GM23338 (cell line): ENCODE results near the gene DOCK10. TPM values are rescaled to one million over a fixed set of nuclear protein-coding genes. Genes with fewer than 3 reads are reported as not detected.

Experiments
- ATAC-seq: fragments of 200-7000 bp; cut with Tn5 transposase; 3 replicates; pipeline ENCODE4 v1.9.1; 2020
- DNase-seq: peaks from one replicate; pipeline ENCODE4 v3.0.0-alpha.2; 2015; ENCODE audit warnings: low spot score
- H2AFZ ChIP-seq: fragments of 200-600 bp; sonication (generic); 2 replicates; pipeline ENCODE4 v1.8.0; 2016; ENCODE audit warnings: antibody characterized with exemption, mild to moderate bottlenecking, moderate library complexity
- H3F3A ChIP-seq: fragments of 200-600 bp; sonication (generic); replicated peaks from 2 replicates; pipeline ENCODE4 v1.8.0; 2017; ENCODE audit warnings: antibody characterized with exemption, mixed run types, low read depth
- H3K27ac ChIP-seq: fragments of 200-600 bp; sonication (generic); 2 replicates; pipeline ENCODE4 v1.6.1; 2016; ENCODE audit warnings: low read depth
- H3K27me3 ChIP-seq: fragments of 200-600 bp; sonication (generic); 2 replicates; pipeline ENCODE4 v1.8.0; 2016; ENCODE audit warnings: mild to moderate bottlenecking, mixed run types, moderate library complexity; ENCODE audit not compliant: insufficient read depth
- H3K36me3 ChIP-seq: fragments of 200-600 bp; sonication (generic); 2 replicates; pipeline ENCODE4 v1.8.0; 2016; ENCODE audit warnings: mild to moderate bottlenecking; ENCODE audit not compliant: insufficient read depth
- H3K4me1 ChIP-seq: fragments of 200-600 bp; sonication (generic); 2 replicates; pipeline ENCODE4 v1.8.0; 2016; ENCODE audit warnings: mild to moderate bottlenecking, moderate library complexity; ENCODE audit not compliant: insufficient read depth
- H3K4me2 ChIP-seq: fragments of 200-600 bp; sonication (generic); 2 replicates; pipeline ENCODE4 v1.7.1; 2017; ENCODE audit warnings: mixed run types
- H3K4me3 ChIP-seq: fragments of 200-600 bp; sonication (generic); 2 replicates; pipeline ENCODE4 v1.6.1; 2016; ENCODE audit warnings: mixed run types
- H3K79me2 ChIP-seq: fragments of 200-600 bp; sonication (generic); replicated peaks from 2 replicates; pipeline ENCODE4 v1.8.0; 2017; ENCODE audit warnings: mild to moderate bottlenecking; ENCODE audit not compliant: insufficient read depth
- H3K9me2 ChIP-seq: fragments of 200-600 bp; sonication (generic); 2 replicates; pipeline ENCODE4 v1.8.0; 2017; ENCODE audit not compliant: insufficient read depth
- H4K20me1 ChIP-seq: fragments of 200-600 bp; sonication (generic); replicated peaks from 2 replicates; pipeline ENCODE4 v1.8.0; 2017; ENCODE audit warnings: mild to moderate bottlenecking; ENCODE audit not compliant: insufficient read depth
- H3K27ac Mint-ChIP-seq: 2 replicates; pipeline ENCODE4 v1.8.0; 2020; ENCODE audit warnings: inconsistent platforms, mild to moderate bottlenecking, moderate library complexity, mixed read lengths
- H3K27me3 Mint-ChIP-seq: 3 replicates; pipeline ENCODE4 v1.8.0; 2022; ENCODE audit warnings: low read depth, mild to moderate bottlenecking, moderate library complexity, mixed read lengths, inconsistent platforms; ENCODE audit not compliant: insufficient read depth, poor library complexity
- H3K36me3 Mint-ChIP-seq: 3 replicates; pipeline ENCODE4 v1.8.0; 2021; ENCODE audit warnings: low read depth, mild to moderate bottlenecking, inconsistent platforms, moderate library complexity, mixed read lengths
- H3K4me1 Mint-ChIP-seq: 3 replicates; pipeline ENCODE4 v1.8.0; 2020; ENCODE audit warnings: mild to moderate bottlenecking, inconsistent platforms, mixed read lengths
- H3K4me3 Mint-ChIP-seq: 3 replicates; pipeline ENCODE4 v1.8.0; 2021; ENCODE audit warnings: moderate library complexity, mild to moderate bottlenecking, inconsistent platforms, mixed read lengths
- H3K9me3 Mint-ChIP-seq: 3 replicates; pipeline ENCODE4 v1.8.0; 2020; ENCODE audit warnings: moderate library complexity, mild to moderate bottlenecking, inconsistent platforms, mixed read lengths
- EZH2phosphoT487 ChIP-seq: fragments of 200-600 bp; sonication (generic); IDR thresholded peaks from one replicate; pipeline ENCODE4 v1.8.1; 2018; ENCODE audit warnings: antibody characterized with exemption; ENCODE audit not compliant: unreplicated experiment
- JUNB ChIP-seq: IDR thresholded peaks from one replicate; pipeline ENCODE4 v1.6.1; 2016; ENCODE audit warnings: antibody characterized with exemption; ENCODE audit not compliant: unreplicated experiment
- NANOG ChIP-seq: IDR thresholded peaks from 2 replicates; pipeline ENCODE4 v1.6.1; 2016; ENCODE audit warnings: antibody characterized with exemption, borderline replicate concordance
- polyA plus RNA-seq: library from polyadenylated mRNA; unstranded; fragments of >200 nt; fragmentation: Nextera tagmentation; extraction: Ambion mirVana; gene quantifications from 2 replicates; pipeline ENCODE4 v1.2.1, GENCODE V29; 2016
- total RNA-seq: library from RNA; depleted of rRNA; stranded (reverse); fragments of >200 nt; shearing (Covaris generic); gene quantifications from 2 replicates; pipeline ENCODE4 v1.2.3, GENCODE V29; 2014
- TF ChIP-seq, protein P1 (sequence below): fragments of 250-450 bp; sonication (Bioruptor Pico); IDR thresholded peaks from 2 replicates; pipeline ENCODE4 v1.5.0; 2020; ENCODE audit warnings: mild to moderate bottlenecking, moderate library complexity

DOCK10 gene
- total and polyA plus RNA-seq, 2 experiments from 2014 or later, result 1.0 to 1.7 TPM

- no peak for ATAC-seq
These were observed 194.9 kb downstream of the DOCK10 start for GRCh38 chr2:224847381-224847780.

DNA sequence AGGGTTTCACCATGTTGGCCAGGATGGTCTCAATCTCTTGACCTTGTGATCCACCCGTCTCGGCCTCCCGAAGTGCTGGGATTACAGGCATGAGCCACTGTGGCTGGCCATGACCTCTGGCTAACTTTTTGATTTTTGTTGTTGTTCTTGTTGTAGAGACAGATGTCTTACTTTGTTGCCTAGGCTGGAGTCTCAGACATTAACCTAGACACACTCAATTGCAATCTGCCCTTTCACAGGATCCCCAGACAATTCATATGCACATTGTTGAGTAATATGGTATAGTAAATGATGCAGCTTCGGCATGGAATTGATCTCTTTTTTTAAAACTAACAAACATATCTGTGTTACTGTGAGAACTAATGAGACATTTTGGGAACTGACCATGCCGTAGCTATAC, 195.6 kb downstream of the DOCK10 start:
- no peaks in the 10 kb centered on the region for H3K36me3 ChIP-seq
- ATAC-seq (no peak), DNase-seq (no peak)
- H3F3A ChIP-seq, result no peaks in the 10 kb centered on the region
- H2AFZ ChIP-seq, result no peak overlapping the region
- no peaks in the 10 kb centered on the region for H3K9me2 ChIP-seq
- Mint-ChIP-seq H3K36me3 (no peaks in the 10 kb centered on the region), H3K9me3 (no peaks in the 10 kb centered on the region), H3K4me1 (no peaks in the 10 kb centered on the region), H3K4me3 (no peak overlapping the region), H3K27ac (no peak overlapping the region), H3K27me3 (peaks cover 2% of the 10 kb centered on the region)
- H3K79me2 ChIP-seq, result no peaks in the 10 kb centered on the region
- no peak overlapping the region for H3K27ac ChIP-seq
- H4K20me1 ChIP-seq, result no peaks in the 10 kb centered on the region
- no peak overlapping the region for H3K4me2 ChIP-seq
- H3K4me1 ChIP-seq, result no peaks in the 10 kb centered on the region
- H3K4me3 ChIP-seq, result no peak overlapping the region
- H3K27me3 ChIP-seq, result no peaks in the 10 kb centered on the region
- TF ChIP-seq NANOG (no peak), JUNB (no peak), EZH2phosphoT487 (no peak)

More at GRCh38 chr2:224847381-224847780, 194.9 kb downstream of the DOCK10 start:
- Histone ChIP-seq H4K20me1 (no peaks in the 10 kb centered on the region), H3K4me1 (no peaks in the 10 kb centered on the region), H3K4me3 (no peak overlapping the region), H3K27me3 (no peaks in the 10 kb centered on the region), H3K79me2 (no peaks in the 10 kb centered on the region), H3K4me2 (no peak overlapping the region), H3K9me2 (no peaks in the 10 kb centered on the region), H3K36me3 (no peaks in the 10 kb centered on the region), H3K27ac (no peak overlapping the region), H3F3A (no peaks in the 10 kb centered on the region), H2AFZ (no peak overlapping the region)
- Mint-ChIP-seq H3K36me3 (no peaks in the 10 kb centered on the region), H3K27me3 (peaks cover 2% of the 10 kb centered on the region), H3K4me1 (no peaks in the 10 kb centered on the region), H3K9me3 (no peaks in the 10 kb centered on the region), H3K4me3 (no peak overlapping the region), H3K27ac (no peak overlapping the region)
- TF ChIP-seq, protein P1, sequence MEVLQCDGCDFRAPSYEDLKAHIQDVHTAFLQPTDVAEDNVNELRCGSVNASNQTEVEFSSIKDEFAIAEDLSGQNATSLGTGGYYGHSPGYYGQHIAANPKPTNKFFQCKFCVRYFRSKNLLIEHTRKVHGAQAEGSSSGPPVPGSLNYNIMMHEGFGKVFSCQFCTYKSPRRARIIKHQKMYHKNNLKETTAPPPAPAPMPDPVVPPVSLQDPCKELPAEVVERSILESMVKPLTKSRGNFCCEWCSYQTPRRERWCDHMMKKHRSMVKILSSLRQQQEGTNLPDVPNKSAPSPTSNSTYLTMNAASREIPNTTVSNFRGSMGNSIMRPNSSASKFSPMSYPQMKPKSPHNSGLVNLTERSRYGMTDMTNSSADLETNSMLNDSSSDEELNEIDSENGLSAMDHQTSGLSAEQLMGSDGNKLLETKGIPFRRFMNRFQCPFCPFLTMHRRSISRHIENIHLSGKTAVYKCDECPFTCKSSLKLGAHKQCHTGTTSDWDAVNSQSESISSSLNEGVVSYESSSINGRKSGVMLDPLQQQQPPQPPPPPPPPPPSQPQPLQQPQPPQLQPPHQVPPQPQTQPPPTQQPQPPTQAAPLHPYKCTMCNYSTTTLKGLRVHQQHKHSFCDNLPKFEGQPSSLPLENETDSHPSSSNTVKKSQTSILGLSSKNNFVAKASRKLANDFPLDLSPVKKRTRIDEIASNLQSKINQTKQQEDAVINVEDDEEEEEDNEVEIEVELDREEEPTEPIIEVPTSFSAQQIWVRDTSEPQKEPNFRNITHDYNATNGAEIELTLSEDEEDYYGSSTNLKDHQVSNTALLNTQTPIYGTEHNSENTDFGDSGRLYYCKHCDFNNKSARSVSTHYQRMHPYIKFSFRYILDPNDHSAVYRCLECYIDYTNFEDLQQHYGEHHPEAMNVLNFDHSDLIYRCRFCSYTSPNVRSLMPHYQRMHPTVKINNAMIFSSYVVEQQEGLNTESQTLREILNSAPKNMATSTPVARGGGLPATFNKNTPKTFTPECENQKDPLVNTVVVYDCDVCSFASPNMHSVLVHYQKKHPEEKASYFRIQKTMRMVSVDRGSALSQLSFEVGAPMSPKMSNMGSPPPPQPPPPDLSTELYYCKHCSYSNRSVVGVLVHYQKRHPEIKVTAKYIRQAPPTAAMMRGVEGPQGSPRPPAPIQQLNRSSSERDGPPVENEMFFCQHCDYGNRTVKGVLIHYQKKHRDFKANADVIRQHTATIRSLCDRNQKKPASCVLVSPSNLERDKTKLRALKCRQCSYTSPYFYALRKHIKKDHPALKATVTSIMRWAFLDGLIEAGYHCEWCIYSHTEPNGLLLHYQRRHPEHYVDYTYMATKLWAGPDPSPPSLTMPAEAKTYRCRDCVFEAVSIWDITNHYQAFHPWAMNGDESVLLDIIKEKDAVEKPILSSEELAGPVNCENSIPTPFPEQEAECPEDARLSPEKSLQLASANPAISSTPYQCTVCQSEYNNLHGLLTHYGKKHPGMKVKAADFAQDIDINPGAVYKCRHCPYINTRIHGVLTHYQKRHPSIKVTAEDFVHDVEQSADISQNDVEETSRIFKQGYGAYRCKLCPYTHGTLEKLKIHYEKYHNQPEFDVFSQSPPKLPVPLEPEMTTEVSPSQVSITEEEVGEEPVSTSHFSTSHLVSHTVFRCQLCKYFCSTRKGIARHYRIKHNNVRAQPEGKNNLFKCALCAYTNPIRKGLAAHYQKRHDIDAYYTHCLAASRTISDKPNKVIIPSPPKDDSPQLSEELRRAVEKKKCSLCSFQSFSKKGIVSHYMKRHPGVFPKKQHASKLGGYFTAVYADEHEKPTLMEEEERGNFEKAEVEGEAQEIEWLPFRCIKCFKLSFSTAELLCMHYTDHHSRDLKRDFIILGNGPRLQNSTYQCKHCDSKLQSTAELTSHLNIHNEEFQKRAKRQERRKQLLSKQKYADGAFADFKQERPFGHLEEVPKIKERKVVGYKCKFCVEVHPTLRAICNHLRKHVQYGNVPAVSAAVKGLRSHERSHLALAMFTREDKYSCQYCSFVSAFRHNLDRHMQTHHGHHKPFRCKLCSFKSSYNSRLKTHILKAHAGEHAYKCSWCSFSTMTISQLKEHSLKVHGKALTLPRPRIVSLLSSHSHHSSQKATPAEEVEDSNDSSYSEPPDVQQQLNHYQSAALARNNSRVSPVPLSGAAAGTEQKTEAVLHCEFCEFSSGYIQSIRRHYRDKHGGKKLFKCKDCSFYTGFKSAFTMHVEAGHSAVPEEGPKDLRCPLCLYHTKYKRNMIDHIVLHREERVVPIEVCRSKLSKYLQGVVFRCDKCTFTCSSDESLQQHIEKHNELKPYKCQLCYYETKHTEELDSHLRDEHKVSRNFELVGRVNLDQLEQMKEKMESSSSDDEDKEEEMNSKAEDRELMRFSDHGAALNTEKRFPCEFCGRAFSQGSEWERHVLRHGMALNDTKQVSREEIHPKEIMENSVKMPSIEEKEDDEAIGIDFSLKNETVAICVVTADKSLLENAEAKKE (CRISPR knock-in tag), result no peak
- no peak for TF ChIP-seq NANOG
- DNase-seq, result no peak
